NCI-H1694 (cell line): ENCODE results near the gene MED16.
"Not testable (repeated sequence)": the region's sequence is repeated elsewhere in the genome, so short reads cannot be mapped to it uniquely, and the experiment has no call there.

Experiments
- DNase-seq: peaks from one replicate; lab custom pipeline; 2025; lab: John Stamatoyannopoulos, UW

The MED16 gene

DNA sequence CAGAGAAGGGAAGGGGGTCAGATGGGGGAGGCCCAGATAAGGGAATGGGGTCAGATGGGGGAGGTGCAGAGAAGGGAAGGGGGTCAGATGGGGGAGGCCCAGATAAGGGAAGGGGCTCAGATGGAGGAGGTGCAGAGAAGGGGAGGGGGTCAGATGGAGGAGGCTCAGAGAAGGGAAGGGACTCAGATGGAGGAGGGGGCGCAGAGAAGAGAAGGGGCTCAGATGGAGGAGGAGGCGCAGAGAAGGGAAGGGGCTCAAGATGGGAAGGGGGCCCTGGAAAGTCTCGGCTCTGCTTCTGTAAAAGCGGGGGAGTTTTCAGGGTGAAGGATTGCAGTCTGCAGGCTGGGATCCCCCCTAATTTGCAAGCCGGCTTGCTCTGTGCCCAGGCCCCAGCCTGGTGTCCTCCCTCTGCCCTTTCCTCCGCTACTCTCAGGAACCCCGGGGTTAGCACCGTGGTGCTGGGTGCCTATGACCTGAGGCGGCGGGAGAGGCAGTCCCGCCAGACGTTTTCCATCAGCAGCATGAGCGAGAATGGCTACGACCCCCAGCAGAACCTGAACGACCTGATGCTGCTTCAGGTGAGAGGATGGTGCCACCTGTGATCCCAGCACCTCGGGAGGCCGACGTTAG, 63.7 kb downstream of the MED16 start:
- no peak for DNase-seq

DNA sequence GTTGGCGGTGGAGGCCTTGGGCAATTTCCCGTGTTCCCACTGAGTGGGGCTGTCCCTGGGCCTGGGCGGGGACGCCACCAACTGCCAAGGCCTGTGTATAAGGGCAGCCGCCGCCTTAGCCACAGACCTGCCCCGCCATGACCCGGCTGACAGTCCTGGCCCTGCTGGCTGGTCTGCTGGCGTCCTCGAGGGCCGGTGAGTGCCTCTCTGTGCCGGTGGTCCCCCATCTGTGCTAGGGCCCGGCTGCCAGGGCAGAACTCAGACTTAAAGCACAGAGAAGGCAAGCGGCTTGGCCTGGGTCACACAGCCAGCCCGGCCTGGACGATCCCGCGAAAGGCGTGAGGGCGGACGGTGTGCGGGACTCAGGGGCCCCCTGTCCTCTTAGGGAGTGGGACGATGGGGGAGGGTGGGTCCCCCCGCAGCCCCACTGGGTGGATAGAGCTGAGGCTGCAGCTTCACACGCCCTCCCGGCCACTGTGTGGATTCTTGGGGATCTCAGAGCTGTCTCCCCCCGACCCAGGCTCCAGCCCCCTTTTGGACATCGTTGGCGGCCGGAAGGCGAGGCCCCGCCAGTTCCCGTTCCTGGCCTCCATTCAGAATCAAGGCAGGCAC, 65.2 kb downstream of the MED16 start, which contains the start of gene AZU1:
Gene AZU1, plus strand, starts transcription at position 128 of the 612 bp plus-strand sequence. Its CDS starts 10 bp downstream, at position 138.
- no peak for DNase-seq

DNA sequence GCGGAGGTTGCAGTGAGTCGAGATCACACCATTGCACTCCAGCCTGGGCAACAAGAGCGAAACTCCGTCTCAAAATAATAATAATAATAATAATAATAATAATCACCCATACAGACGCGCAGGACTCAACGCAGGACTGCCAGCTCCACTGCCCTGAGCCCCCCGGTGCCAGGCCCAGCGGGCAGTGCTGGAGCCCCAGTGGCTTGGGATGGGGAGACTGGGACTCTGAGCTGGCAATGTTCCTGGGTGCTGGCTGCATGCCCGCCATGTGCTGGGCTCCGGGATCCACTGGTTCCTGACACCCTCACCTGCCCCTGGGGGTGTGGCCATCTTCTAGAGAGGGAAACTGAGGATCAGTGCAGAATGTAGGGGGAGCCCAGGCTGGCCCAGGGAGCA, 65.7 kb downstream of the MED16 start:
- DNase-seq: no peak

DNA sequence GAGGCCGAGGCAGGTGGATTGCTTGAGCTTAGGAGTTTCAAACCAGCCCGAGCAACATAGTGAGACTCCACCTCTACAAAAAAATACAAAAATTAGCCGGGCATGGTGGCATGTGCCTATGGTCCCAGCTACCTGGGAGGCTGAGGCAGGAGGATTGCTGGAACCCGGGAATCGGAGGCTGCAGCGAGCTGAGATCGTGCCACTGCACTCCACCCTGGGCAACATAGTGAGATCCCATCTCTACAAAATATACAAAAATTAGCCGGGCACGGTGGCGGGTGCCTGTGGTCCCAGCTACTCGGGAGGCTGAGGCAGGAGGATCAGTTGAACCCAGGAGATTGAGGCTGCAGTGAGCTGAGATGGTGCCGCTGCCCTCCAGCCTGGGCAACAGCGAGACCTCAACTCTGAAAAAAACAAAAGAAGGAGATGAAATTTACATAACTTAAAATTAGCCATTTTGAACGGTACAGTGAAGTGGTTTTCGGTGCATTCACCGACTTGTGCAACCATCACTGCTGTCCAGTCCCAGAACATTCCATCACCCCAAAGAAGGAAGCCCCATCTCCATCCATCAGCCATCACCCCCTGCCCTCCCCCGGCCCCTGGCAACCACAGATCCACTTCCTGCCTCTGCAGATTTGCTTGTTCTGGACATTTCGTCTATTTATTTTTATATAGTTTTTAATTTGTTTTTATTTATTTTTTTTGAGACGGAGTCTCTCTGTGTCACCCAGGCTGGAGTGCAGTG, 66.9 kb downstream of the MED16 start:
- no peak for DNase-seq

DNA sequence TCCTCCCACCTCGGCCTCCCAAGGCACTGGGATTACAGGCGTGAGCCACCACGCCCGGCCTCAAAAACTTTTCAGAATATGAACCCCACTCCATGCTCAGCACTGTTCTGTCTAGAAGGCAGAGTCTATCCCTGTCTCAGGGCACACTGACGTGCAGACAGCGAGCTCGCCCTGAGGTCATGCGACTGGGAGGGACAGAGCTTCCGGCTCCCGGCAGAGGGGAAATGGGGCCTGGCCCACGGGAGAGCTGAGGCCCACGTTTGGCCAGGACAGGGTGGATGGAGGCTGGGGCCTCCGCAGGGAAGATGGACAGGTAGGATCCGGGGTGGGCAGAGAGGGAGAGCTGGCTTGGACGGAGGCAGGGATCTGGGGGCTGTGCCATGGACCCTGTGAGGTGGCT, 68.1 kb downstream of the MED16 start:
- DNase-seq: no peak

DNA sequence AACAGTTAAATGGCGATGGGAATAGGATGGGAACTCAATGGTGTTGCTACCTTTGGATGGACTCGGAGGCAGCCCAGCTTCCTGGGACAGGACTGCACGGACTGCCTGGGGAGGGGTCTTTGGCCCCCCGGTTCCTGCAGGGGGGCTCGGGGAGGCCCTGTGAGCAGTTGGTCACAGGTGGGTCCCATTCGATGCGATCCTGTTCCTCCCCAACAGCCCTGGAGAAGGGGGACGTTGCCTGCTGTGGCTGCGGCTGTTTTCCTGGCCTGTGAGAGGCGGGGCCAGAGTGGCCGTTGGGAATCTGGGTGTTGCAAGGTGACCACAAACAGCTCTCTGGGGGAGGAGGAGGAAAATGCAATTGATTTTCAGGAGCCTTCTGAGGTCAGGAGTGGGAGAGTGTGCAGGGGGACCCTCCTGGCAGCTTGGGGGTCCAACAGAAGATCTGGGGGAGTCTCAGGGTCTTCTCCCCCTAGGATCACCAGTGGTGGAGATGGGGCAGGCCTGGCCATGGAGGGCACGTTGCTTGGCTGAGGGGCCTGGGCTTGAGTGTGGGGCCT, 69.3 kb downstream of the MED16 start:
- no peak for DNase-seq

DNA sequence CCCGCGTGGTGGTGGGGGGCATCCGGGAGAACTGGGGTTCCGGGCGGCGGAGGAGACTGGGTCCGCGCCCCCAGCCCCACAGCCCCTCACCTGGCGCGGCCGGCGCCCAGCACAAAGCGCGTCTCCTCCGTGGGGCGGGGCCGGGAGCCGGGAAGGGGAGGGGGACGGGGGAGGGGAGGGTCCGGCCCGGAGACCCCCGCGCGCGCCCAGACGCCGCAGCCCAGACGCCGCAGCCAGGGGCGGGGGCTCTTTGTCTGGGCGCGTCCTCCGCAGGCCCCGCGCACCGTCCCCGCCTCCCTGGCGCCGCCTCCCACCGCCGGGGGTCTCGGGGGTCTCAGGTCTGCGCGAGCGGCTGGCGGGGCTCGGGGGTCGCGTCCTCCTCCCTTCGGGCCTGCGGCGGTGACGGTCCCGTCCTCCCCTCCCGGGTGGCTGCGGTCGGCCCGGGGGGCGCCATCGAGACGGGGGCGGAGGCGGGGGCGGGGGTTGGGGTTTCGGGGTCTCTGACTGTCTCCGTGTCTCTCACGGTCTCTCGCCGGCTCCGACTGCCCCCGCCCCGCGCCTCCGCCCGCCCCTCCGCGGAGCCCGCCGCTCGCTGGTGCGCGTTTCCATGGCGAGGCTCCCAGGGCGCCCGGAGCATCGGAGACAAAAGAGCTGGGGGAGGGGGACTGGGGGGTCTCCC, 71.0 kb downstream of the MED16 start, which contains the start of gene PLPPR3:
Gene PLPPR3, minus strand, starts transcription at position 131 of the 679 bp plus-strand sequence. CDS start 396 bp downstream, outside the sequence.
- DNase-seq: no peak

DNA sequence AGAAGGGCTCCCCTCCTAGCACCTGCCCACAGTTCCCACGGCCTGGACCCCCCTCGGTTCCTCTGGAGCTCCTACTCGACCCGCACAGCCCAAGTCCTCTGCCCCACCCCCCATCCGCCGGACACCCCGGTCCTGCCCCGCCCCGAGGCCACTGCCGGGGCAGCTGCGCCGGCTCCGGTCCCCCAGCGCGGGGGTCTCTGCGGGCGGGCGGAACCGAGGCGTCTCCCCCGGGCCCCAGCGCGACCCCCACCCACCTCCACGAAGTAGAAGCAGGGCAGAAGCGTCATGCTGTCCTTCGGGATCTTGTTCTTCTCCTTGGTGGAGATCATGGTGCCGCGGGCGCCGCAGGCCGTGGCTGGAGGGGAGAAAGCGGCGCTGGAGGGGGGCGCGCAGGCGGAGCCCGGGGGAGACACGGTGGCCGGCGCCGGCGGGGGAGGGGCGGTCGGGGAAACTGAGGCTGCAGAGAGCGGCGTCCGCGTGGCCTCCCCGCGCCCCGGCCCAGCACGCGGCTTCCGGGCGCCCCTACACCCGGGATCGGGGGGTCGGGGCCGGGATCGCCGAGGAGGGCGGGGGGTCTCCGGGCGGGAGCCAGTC, 71.7 kb downstream of the MED16 start:
- DNase-seq: no peak

DNA sequence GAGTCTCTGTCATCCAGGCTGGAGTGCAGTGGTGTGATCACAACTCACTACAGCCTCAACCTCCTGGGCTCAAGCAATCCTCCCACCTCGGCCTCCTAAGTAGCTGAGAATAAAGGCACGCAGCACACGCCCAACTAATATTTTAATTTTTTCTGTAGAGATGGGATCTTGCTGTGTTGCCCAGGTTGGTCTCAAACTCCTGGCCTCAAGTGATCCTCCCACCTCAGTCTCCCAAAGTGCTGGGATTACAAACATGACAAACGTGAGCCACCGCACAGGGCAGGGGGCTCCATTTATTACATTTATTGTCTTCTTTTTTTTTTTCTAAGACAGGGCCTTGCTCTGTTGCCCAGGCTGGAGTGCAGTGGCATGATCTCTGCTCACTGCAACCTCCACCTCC, 72.8 kb downstream of the MED16 start:
- DNase-seq: not testable (repeated sequence)
